ENCODE data around the gene TRIM38. TPM values are rescaled to one million over a fixed set of nuclear protein-coding genes. Genes with fewer than 3 reads are reported as not detected.
"Not testable (repeated sequence)": the region's sequence is repeated elsewhere in the genome, so short reads cannot be mapped to it uniquely, and the experiment has no call there.

The TRIM38 gene
- total RNA-seq, 1 donor from 2014 or later, result 6.8 TPM

GRCh38 chr6:25946631-25947030 is 16.0 kb upstream of the TRIM38 start:
- H3K4me2 ChIP-seq (ENCODE audit: low read length), result no peak overlapping the region
- H3K27ac ChIP-seq (ENCODE audit: low read depth, low read length), result no peak overlapping the region
- no peaks in the 10 kb centered on the region for H3K4me1 ChIP-seq (ENCODE audit: insufficient read depth, low read length)
- TF ChIP-seq, protein P1, sequence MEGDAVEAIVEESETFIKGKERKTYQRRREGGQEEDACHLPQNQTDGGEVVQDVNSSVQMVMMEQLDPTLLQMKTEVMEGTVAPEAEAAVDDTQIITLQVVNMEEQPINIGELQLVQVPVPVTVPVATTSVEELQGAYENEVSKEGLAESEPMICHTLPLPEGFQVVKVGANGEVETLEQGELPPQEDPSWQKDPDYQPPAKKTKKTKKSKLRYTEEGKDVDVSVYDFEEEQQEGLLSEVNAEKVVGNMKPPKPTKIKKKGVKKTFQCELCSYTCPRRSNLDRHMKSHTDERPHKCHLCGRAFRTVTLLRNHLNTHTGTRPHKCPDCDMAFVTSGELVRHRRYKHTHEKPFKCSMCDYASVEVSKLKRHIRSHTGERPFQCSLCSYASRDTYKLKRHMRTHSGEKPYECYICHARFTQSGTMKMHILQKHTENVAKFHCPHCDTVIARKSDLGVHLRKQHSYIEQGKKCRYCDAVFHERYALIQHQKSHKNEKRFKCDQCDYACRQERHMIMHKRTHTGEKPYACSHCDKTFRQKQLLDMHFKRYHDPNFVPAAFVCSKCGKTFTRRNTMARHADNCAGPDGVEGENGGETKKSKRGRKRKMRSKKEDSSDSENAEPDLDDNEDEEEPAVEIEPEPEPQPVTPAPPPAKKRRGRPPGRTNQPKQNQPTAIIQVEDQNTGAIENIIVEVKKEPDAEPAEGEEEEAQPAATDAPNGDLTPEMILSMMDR (IDR thresholded peaks at IDR 0.05; ENCODE audit: insufficient read depth, low read depth, low read length), result no peak
- no peak for TF ChIP-seq EZH2 (IDR thresholded peaks at IDR 0.05; ENCODE audit: insufficient read depth, low read length)
- Mint-ChIP-seq H3K27ac (ENCODE audit: unreplicated experiment) (no peak overlapping the region), H3K9me3 (ENCODE audit: unreplicated experiment) (peaks cover 11% of the 10 kb centered on the region), H3K4me1 (ENCODE audit: low read depth, unreplicated experiment) (peaks cover 10% of the 10 kb centered on the region), H3K4me3 (ENCODE audit: unreplicated experiment) (no peak overlapping the region), H3K36me3 (ENCODE audit: low read depth, unreplicated experiment) (no peaks in the 10 kb centered on the region), H3K27me3 (ENCODE audit: low read depth, unreplicated experiment) (peaks cover 1% of the 10 kb centered on the region)
- H3K36me3 ChIP-seq (ENCODE audit: insufficient read depth, low read length), result no peaks in the 10 kb centered on the region
- no peaks in the 10 kb centered on the region for H4K20me1 ChIP-seq (ENCODE audit: insufficient read depth, low read length)
- no peaks in the 10 kb centered on the region for H3K79me2 ChIP-seq (ENCODE audit: insufficient read depth, low read length)
- no peaks in the 10 kb centered on the region for H3K27me3 ChIP-seq (ENCODE audit: insufficient read depth, low read length)
- no peak overlapping the region for H3K4me3 ChIP-seq (ENCODE audit: insufficient read depth, low read depth, low read length)
- no peaks in the 10 kb centered on the region for H3K9me3 ChIP-seq (ENCODE audit: insufficient read depth, low read depth, low read length)
- H3K9ac ChIP-seq (ENCODE audit: low read length), result no peak overlapping the region
- DNase-seq (ENCODE audit: low read depth) (no peak), FAIRE-seq (no peak)
- no peak overlapping the region for H2AFZ ChIP-seq (ENCODE audit: low read depth, low read length)

GRCh38 chr6:25947492-25947891 is 15.1 kb upstream of the TRIM38 start:
- not testable (repeated sequence) for FAIRE-seq; H3K27ac ChIP-seq (ENCODE audit: low read depth, low read length); H3K4me3 ChIP-seq (ENCODE audit: insufficient read depth, low read depth, low read length); H3K79me2 ChIP-seq (ENCODE audit: insufficient read depth, low read length); H3K27me3 Mint-ChIP-seq (ENCODE audit: low read depth, unreplicated experiment); H3K27ac Mint-ChIP-seq (ENCODE audit: unreplicated experiment); H3K9me3 ChIP-seq (ENCODE audit: insufficient read depth, low read depth, low read length); H3K36me3 ChIP-seq (ENCODE audit: insufficient read depth, low read length); H4K20me1 ChIP-seq (ENCODE audit: insufficient read depth, low read length); H3K27me3 ChIP-seq (ENCODE audit: insufficient read depth, low read length); H3K9ac ChIP-seq (ENCODE audit: low read length); H2AFZ ChIP-seq (ENCODE audit: low read depth, low read length); H3K36me3 Mint-ChIP-seq (ENCODE audit: low read depth, unreplicated experiment); H3K4me1 ChIP-seq (ENCODE audit: insufficient read depth, low read length); H3K4me2 ChIP-seq (ENCODE audit: low read length); DNase-seq (ENCODE audit: low read depth); H3K4me1 Mint-ChIP-seq (ENCODE audit: low read depth, unreplicated experiment); H3K4me3 Mint-ChIP-seq (ENCODE audit: unreplicated experiment)
- peaks cover 11% of the 10 kb centered on the region for H3K9me3 Mint-ChIP-seq (ENCODE audit: unreplicated experiment)

DNA sequence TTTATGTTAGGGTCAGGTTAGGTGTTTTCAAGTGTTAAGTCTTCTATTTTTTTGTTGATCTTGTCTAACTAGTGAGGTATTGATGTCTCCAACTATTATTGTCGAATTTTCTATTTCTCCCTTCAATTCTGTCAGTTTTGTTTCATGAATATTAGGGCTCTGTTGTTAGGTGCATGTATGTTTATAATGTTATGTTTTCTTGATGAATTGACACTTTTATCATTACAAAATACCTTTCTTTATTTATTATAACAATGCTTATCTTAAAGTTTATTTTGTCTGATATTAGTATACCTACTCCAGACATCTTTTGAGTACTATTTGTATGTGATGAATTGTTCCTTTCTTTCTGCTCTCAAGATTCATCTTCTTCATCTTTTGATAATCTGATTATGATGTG is 12.9 kb upstream of the TRIM38 start:
- FAIRE-seq (no peak), DNase-seq (ENCODE audit: low read depth) (no peak)
- Mint-ChIP-seq H3K36me3 (ENCODE audit: low read depth, unreplicated experiment) (peaks cover 2% of the 10 kb centered on the region), H3K27me3 (ENCODE audit: low read depth, unreplicated experiment) (no peaks in the 10 kb centered on the region), H3K9me3 (ENCODE audit: unreplicated experiment) (peaks cover 11% of the 10 kb centered on the region), H3K27ac (ENCODE audit: unreplicated experiment) (no peak overlapping the region), H3K4me3 (ENCODE audit: unreplicated experiment) (no peak overlapping the region), H3K4me1 (ENCODE audit: low read depth, unreplicated experiment) (peaks cover 5% of the 10 kb centered on the region)
- Histone ChIP-seq H4K20me1 (ENCODE audit: insufficient read depth, low read length) (no peaks in the 10 kb centered on the region), H3K4me1 (ENCODE audit: insufficient read depth, low read length) (no peaks in the 10 kb centered on the region), H3K9me3 (ENCODE audit: insufficient read depth, low read depth, low read length) (no peaks in the 10 kb centered on the region), H2AFZ (ENCODE audit: low read depth, low read length) (no peak overlapping the region), H3K27ac (ENCODE audit: low read depth, low read length) (no peak overlapping the region), H3K79me2 (ENCODE audit: insufficient read depth, low read length) (no peaks in the 10 kb centered on the region), H3K4me2 (ENCODE audit: low read length) (no peak overlapping the region), H3K36me3 (ENCODE audit: insufficient read depth, low read length) (no peaks in the 10 kb centered on the region), H3K27me3 (ENCODE audit: insufficient read depth, low read length) (no peaks in the 10 kb centered on the region), H3K4me3 (ENCODE audit: insufficient read depth, low read depth, low read length) (no peak overlapping the region), H3K9ac (ENCODE audit: low read length) (no peak overlapping the region)
- no peak for TF ChIP-seq EZH2 (IDR thresholded peaks at IDR 0.05; ENCODE audit: insufficient read depth, low read length)
- TF ChIP-seq, protein P1 (IDR thresholded peaks at IDR 0.05; ENCODE audit: insufficient read depth, low read depth, low read length), result no peak

Measured in astrocyte (in vitro differentiated cells and primary cell).